Activated naive CD4-positive, alpha-beta T cell (primary cell): Measurements from ENCODE around the gene ADGRF5.

Source experiments
- DNase-seq, 4 experiments: peaks; one replicate each; lab custom pipeline; 2025; lab: John Stamatoyannopoulos, UW

The ADGRF5 gene, protein sequence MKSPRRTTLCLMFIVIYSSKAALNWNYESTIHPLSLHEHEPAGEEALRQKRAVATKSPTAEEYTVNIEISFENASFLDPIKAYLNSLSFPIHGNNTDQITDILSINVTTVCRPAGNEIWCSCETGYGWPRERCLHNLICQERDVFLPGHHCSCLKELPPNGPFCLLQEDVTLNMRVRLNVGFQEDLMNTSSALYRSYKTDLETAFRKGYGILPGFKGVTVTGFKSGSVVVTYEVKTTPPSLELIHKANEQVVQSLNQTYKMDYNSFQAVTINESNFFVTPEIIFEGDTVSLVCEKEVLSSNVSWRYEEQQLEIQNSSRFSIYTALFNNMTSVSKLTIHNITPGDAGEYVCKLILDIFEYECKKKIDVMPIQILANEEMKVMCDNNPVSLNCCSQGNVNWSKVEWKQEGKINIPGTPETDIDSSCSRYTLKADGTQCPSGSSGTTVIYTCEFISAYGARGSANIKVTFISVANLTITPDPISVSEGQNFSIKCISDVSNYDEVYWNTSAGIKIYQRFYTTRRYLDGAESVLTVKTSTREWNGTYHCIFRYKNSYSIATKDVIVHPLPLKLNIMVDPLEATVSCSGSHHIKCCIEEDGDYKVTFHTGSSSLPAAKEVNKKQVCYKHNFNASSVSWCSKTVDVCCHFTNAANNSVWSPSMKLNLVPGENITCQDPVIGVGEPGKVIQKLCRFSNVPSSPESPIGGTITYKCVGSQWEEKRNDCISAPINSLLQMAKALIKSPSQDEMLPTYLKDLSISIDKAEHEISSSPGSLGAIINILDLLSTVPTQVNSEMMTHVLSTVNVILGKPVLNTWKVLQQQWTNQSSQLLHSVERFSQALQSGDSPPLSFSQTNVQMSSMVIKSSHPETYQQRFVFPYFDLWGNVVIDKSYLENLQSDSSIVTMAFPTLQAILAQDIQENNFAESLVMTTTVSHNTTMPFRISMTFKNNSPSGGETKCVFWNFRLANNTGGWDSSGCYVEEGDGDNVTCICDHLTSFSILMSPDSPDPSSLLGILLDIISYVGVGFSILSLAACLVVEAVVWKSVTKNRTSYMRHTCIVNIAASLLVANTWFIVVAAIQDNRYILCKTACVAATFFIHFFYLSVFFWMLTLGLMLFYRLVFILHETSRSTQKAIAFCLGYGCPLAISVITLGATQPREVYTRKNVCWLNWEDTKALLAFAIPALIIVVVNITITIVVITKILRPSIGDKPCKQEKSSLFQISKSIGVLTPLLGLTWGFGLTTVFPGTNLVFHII (N-terminal part only)

GRCh38 chr6:46921731-46922130 is at the start of gene ADGRF5:
Gene ADGRF5 (minus strand): TSS chr6:46921938. CDS start chr6:46906762, 15,176 bp downstream.
- DNase-seq, result no peak

GRCh38 chr6:46969206-46969605 is 47.5 kb upstream of the ADGRF5 start:
- DNase-seq, result no peak

- no peak for DNase-seq
Observed at GRCh38 chr6:46967826-46968349, 46.1 kb upstream of the ADGRF5 start.

GRCh38 chr6:46964716-46965519 is 43.2 kb upstream of the ADGRF5 start:
- DNase-seq, result no peak

GRCh38 chr6:46963626-46964025 is 41.9 kb upstream of the ADGRF5 start:
- no peak for DNase-seq

- DNase-seq, result no peak
Observed at GRCh38 chr6:46963039-46963438, 41.3 kb upstream of the ADGRF5 start.

- no peak for DNase-seq
Observed at GRCh38 chr6:46961711-46962110, 40.0 kb upstream of the ADGRF5 start.

DNA sequence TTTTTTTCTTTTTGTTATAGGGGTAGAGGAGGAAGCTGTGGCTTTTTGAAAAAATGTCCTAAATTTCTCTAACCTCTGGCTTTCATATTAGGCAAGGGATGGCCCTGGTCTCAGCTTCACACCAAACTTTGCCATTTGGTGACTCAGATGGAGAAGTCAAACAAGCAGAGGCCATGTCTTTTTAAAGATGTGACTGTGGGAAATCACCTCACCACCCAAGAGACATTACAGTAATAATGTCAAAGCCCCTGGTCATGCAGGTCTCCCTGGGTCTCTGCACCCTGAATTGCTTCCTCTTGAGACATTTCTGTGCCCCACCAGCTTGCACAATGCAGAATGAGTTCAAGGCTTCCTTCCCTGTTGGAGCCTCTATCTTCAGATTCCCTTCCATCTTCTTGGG is 39.5 kb upstream of the ADGRF5 start:
- DNase-seq, result no peak

GRCh38 chr6:46959419-46959818 is 37.7 kb upstream of the ADGRF5 start:
- no peak for DNase-seq

DNA sequence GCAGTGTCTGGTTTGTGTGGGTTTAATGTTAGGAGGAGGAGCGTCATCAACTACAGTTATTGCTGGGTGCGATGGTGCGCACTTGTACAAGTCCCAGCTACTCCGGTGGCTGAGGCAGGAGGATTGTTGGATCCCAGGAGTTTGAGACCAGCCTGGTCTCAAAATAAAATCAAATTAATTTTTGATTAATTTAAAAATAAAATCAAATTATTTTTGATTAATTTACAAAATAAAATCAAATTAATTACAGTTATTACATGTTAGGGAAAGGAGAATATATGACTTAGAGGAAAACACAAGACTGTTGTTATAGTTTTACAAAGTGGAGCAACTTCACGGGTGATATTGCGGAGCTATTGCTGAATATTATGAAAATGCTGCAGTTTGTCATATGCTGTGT is 34.7 kb upstream of the ADGRF5 start:
- no peak for DNase-seq

DNA sequence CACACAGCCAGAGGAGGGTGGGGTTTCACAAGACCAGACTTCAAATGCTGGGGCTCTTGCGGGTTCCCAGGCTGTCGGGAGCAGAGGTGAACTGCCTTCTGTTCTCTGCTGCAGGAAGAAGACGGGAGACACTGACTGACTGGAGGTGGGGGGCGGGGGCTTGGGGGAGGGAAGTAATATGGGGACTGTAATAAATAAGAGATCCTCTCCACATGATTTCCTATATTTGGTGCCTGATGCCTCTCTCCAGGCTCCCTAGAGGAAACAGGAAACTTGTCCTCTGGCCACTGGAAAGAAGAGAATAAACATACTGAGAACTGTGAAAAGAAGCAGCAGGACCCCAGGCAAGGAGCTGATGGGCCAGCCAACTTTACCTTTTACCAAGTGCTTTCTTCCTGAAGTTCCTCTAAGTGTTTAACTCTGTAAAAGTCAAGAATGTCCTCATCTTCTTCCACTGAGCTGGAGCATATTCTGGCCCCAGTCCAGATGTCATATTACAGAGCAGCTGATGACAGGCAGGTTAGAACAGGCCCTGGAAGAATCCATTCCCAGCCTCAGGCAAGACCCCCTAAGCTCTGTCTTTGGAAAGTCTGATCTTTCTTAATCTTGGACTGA is 33.2 kb upstream of the ADGRF5 start:
- no peak for DNase-seq

DNA sequence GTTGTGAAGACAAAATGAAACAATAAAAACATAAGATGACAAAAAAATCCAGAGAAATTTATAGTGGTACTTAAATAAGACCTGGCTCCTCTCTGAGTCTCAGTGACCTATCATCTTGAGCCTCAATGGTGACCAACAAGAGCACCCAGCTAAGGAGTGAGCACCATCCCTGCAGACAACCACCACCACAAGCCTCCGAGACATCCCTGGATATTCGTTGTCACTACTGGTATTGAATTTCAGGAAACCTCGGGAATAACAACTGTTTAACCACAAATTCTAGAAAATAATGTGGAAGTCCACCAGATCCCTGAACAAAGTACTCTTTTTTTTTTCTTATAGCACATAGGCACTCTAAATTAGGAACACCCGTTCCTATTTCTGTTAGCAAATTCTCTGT is 32.2 kb upstream of the ADGRF5 start:
- DNase-seq, result no peak

DNA sequence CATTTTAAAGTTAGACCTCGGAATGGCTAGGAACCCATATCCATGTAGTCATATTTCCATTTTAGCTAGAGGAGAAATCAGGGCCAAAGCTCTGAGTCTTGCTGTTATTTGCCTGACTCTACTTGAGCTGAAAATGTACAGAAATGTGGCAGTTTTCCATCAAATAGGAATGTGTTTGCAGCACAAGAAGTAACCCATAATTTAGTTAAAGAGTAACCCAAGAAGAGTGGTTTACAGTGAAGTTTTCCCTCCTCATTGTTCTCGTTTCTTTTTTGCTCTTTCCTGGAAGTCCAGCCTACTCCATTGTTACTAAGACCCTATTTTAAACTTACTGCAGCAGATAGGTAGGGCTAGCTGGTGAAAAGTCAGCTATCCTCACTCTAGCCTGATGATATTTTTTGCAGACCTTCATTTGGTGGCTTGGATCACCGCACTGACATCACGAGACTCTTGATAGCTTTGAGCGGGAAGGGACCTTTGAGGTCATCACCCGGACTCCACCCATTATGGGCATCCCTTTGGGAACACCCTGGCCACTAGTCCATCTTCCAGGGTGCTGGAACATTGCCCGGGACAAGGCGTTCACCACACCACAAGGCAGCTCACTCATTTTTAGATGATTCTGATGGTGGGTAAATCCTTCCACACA is 28.0 kb upstream of the ADGRF5 start:
- no peak for DNase-seq

GRCh38 chr6:46948699-46949098 is 27.0 kb upstream of the ADGRF5 start:
- no peak for DNase-seq

GRCh38 chr6:46947497-46947896 is 25.8 kb upstream of the ADGRF5 start:
- no peak for DNase-seq

- no peak for DNase-seq
Observed at GRCh38 chr6:46940433-46941226, 18.9 kb upstream of the ADGRF5 start.

DNA sequence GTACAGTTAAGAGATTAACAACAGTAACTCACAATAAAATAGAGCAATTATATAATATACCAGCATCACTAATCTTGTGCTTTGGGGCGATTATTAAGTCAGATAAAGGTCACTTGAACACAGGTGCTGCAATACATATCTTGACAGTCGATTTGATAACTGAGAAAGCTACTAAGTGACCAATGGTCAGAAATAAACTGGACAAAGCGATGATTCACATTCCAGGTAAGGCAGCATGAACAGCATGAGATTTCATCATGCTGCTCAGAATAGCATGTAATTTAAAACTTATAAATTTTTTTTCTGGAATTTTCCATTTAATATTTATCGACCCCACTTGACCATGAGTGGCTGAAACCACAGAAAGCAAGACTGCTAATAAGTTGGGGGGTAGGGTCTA is 15.9 kb upstream of the ADGRF5 start:
- DNase-seq, result no peak

DNA sequence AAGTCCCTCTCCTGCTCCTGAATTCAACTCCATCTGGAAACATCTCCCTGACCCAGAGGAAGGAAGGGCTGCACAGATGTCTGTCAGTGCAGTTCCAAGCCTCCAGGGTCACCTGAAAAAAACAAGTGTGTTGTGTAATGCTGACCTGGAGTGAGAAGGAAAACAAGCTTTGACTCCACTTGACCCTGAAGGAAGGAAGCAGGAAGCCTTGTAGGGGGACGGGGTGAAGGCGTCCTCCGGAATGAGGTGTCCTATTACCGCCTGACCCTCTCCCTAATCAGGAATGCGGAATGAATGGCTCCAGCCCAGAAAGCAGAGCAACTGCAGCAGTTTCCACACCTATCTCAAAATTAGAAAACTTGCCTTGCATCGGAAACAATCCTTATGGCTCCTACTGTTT is 13.9 kb upstream of the ADGRF5 start:
- DNase-seq, result no peak

- no peak for DNase-seq
Observed at GRCh38 chr6:46933751-46934150, 12.0 kb upstream of the ADGRF5 start.
